Lower leg skin (tissue), 3 donors: ENCODE data around the gene ZC3H18.

ENCODE experiments used
- POLR2A ChIP-seq, 2 donors: fragments of 450-650 bp; IDR thresholded peaks; one replicate each; pipeline ENCODE4 v1.6.1; 2016 to 2017; ENCODE audit warnings: antibody characterized with exemption in 2 of 2, mild to moderate bottlenecking in 1 of 2, moderate library complexity in 1 of 2
- TF ChIP-seq, protein P1 (sequence below), 3 donors: fragments of 450-650 bp; IDR thresholded peaks; one replicate each; pipeline ENCODE4 v1.5.1; 2016; ENCODE audit warnings: antibody characterized with exemption in 3 of 3, mild to moderate bottlenecking in 3 of 3, moderate library complexity in 2 of 3

DNA sequence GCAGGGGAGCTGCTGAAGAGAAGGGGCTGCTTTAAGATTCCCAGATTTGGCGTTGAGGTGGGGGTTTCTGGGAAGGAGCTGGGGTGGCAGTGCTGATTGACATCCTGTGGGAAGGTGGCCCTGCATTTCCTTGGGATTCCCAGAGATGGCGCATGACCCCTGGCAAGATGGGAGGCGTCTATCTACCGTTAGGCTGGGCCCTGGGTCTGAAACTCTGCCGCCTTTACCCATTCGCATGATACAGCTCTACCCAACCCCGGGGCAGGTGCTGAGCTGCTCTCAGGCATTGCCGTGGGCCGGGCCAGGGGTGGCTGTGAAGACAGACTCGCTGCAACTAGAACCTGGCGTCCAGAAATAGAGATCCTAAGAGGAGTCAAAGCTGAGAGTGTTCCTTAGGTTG, 102.6 kb downstream of the ZC3H18 start:
- no peak for TF ChIP-seq POLR2A (IDR thresholded peaks at IDR 0.05)
- TF ChIP-seq, protein P1, sequence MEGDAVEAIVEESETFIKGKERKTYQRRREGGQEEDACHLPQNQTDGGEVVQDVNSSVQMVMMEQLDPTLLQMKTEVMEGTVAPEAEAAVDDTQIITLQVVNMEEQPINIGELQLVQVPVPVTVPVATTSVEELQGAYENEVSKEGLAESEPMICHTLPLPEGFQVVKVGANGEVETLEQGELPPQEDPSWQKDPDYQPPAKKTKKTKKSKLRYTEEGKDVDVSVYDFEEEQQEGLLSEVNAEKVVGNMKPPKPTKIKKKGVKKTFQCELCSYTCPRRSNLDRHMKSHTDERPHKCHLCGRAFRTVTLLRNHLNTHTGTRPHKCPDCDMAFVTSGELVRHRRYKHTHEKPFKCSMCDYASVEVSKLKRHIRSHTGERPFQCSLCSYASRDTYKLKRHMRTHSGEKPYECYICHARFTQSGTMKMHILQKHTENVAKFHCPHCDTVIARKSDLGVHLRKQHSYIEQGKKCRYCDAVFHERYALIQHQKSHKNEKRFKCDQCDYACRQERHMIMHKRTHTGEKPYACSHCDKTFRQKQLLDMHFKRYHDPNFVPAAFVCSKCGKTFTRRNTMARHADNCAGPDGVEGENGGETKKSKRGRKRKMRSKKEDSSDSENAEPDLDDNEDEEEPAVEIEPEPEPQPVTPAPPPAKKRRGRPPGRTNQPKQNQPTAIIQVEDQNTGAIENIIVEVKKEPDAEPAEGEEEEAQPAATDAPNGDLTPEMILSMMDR (IDR thresholded peaks at IDR 0.05): no peak
